OCI-M2 (cell line): ENCODE data around the gene ATXN1.

Experiments used
- DNase-seq: peaks from one replicate; lab custom pipeline; 2025; ENCODE audit not compliant: unreplicated experiment; lab: John Stamatoyannopoulos, UW

ATXN1 gene

DNA sequence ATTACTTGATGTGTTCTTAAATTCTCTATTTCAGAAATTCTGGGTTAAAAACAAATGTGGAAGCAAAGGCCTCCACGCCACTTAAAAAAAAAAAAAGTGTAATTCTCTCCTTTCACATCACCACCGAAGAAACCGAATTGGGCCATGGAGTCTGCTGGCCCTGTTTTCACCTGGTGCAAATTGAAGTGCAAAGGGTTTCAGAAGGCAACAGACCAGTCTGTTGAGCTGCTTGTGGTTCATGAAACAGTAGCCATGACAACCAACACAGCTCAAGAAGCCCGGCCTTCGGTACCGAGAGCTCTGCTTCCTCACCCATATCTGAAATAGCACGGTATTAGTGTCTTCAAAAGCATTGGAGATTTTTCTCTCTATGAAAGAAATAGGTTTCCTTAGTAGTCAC is 459.7 kb downstream of the ATXN1 start:
- DNase-seq: no peak

- DNase-seq: no peak
Observed at GRCh38 chr6:16299861-16300260, 461.4 kb downstream of the ATXN1 start.

DNA sequence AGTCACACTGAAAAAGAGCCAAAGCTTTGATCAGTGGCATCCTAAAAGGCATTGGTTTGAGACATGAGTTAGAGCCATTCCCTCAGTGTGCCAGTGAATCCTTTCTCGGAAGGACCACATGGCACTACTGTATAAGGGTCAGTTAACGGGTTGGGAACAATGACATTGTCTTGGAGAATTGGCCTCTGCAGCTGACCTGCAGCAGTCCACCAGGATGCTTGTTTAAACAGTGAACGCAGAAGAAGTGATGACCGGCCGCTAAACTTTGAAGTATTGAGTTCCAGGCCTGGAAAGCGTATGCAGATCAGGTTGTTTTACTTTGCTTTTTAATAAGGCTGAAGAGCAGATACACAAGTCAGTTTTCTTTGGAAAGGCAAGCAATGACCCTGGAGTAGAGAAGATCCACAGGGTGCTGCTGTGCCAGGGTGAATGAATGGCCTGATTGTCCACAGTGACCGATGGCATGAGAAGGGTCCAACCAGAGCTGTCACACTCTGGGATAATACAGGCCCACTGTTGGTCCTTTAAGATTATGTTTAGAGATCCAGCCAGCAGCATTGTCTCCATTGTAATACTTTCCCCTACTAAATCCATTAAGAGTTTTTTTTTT is 465.1 kb downstream of the ATXN1 start:
- no peak for DNase-seq

DNA sequence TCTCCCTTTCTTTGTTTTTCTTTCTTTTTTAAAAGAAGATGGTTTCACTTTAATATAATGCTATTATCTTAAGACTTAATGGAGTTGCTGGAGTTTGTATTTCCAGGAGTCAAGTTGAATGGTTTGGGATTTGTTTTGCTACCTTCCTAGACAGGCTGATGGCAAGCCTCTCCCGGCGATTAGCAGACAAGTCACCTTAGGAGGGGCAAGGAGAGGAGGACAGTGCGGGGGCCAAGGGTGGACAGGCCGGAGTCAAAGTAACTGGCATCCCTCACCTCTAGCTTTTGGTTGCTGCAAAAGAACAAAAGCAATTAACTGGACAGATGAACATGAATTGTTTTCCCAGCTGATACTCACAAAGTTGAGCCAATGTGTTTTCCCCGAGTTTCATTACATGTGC is 465.8 kb downstream of the ATXN1 start:
- DNase-seq: no peak

DNA sequence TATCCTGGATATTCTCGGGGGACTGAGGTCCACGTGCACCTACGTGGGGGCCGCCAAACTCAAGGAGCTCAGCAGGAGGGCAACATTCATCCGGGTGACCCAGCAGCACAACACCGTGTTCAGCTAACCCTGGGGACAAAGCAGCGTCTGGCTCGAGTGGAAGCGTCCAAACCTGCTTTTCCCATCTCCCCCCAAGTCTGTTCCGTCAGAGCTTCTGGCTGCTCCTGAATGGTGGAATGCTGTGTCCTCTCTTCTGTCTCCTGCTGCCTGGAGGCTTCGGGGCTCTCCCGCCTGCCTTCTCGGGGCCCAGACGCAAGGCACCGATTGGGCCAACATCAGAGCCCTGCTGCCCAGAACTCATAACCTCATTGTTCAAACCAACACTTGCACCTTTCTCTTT is 466.2 kb downstream of the ATXN1 start:
- DNase-seq: no peak

DNA sequence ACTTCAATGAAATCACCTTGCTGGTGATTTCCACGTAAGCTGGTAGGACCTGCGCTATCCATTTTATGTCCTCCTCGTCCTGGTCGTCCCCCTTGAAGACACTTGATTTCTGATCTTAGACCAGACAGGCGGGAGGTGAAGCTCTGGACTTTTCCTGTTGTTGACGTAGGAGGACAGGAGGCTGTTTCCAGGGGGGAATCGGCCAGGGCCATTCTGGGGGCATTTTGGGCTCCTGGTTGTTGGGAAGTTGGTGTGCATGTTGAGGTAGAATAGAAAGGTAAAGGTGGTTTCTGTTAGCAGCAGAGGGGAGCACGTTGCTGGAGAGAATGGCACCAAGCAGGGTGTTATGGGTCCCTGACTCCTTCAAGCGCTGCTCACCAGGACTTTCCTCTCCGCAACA is 466.9 kb downstream of the ATXN1 start:
- no peak for DNase-seq

- no peak for DNase-seq
Observed at GRCh38 chr6:16292942-16293341, 468.3 kb downstream of the ATXN1 start.

GRCh38 chr6:16292432-16292831 is 468.8 kb downstream of the ATXN1 start:
- no peak for DNase-seq

DNA sequence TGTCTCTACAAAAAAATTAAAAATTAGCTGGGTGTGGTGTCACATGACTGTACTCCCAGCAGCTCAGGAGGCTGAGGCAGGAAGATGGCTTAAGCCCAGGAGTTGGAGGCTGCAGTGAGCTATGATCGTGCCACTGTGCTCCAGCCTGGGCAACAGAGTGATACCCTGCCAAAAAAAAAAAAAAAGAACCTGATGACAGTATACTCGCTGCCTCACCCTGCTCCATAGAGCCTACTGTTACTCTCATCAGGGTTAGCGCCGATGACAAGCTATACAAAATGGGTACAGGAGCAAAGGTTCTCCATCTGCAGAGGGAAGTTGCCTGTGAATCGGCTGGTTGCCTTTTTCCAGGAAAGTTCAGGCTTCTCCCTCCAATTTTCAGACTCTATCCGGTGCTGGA is 469.5 kb downstream of the ATXN1 start:
- no peak for DNase-seq

DNA sequence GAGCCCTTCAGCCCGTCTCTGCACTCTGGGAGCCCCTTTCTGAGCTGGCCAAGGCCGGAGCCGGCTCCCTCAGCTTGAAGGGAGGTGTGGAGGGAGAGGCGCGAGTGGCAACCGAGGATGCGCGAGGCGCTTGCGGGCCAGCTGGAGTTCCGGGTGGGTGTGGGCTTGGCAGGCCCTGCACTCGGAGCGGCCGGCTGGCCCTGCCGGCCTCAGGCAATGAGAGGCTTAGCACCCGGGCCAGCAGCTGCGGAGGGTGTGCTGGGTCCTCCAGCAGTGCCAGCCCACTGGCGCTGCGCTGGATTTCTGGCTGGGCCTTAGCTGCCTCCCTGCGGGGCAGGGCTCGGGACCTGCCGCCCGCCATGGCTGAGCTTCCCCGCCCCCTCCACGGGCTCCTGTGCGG is 473.1 kb downstream of the ATXN1 start:
- no peak for DNase-seq

DNA sequence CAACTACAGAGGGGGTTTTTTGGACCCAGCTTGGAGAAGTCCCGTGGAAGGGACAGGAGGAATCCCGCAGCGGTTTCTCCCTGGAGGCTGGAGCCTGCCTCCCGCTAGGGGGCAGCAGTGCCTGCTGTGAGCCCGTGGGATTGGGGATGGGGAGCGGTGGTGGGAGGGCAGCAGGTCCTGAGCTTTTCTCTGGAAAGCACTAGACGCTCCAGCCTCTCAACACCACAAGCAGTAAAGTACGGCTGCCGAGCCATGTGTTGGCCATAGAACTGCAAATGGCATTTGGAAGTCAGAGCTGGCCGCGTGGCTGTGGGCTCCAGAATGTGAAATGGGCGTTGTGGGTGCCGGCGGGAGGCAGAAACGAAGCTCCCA is 475.1 kb downstream of the ATXN1 start:
- no peak for DNase-seq

DNA sequence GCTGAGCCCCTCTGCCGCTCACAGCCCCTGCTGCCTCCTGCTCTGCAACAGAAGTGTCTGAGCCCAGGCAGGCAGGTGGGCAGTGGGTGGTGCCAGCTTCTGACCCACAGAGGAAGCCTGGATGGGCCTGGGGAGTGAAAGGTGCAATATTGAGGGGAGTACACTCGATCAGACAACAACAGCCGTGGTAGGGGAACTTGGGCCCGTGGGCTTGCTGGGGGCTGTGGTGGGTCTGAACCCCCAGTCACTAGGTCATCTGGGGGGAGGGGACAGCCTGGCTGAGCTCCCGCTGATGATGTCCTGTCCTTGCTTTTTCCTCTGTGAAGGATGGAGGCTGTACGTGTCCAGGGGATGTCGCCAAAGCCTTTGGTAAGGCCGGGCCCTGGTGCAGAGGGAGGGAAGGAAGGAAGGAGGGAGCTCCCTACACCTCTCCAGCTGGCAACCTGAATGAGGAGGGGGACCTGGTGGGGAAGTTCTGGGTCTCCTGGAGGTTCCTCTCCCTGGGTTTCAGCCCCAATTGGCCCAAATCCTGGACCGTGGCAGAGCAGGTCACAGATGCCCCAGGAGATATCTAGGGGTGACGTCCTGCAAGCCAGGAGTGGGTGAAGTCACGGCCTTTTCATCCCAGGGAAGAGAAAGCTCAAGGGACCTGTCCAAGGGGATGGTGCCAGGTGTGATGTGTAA is 475.7 kb downstream of the ATXN1 start:
- DNase-seq: no peak

DNA sequence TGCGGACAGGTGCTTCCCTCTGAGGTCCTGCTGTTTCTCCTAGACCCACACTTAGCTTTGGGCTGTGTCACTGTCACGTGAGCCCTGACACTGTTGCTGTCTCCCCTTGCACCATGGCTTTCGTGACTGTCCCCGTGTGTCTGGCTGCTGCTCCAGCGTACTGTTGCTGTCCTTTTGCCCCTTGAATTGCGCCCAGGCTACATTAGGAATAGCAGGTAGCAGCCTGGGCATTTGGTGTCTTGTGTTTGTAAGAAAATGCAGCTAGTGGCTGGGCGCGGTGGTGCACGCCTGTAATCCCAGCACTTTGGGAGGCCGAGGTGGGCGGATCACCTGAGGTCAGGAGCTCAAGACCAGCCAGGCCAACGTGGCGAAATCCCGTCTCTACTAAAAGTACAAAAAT is 476.8 kb downstream of the ATXN1 start:
- DNase-seq: no peak

DNA sequence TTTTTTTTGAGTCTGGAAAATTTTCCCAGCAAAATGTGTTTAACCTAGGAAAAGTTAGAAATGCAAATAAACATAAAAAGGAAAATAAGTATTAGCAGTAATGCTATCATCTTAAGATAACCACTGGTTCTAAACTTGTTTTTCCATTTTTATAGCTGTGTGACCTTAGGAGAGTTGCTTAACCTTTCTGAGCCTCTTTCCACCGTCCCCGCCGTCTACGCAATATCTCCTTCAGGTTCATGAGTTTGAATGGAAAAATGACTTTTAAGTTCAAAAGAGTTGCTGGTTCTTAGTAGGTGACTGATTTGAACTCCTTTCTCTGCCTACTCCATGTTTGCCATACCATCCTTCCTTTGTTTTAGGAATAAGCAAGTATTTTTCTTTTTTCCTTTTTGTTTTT is 478.9 kb downstream of the ATXN1 start:
- DNase-seq: no peak

DNA sequence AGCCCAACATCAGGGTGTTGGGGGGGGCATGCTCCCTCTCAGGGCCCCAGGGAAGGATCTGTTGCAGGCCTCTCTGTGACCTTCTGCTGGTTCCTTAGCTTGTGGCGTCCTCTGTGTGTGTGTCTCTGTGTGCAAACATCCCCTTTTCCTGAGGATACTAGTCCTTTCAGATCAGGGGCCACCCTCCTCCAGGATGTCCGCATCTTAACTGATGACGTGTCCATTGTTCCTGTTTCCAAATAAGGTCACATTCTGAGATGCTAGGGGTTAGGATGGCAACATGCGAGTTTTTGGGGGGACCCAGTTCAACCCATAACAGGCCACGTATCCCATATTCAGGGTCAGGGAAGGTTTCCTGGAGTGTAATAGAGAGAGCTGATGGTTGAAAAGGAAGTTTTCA is 482.0 kb downstream of the ATXN1 start:
- no peak for DNase-seq

- DNase-seq: no peak
Observed at GRCh38 chr6:16278750-16279149, 482.5 kb downstream of the ATXN1 start.

- no peak for DNase-seq
Observed at GRCh38 chr6:16278048-16278724, 483.1 kb downstream of the ATXN1 start.

- DNase-seq: no peak
Observed at GRCh38 chr6:16277101-16277981, 483.9 kb downstream of the ATXN1 start.

DNA sequence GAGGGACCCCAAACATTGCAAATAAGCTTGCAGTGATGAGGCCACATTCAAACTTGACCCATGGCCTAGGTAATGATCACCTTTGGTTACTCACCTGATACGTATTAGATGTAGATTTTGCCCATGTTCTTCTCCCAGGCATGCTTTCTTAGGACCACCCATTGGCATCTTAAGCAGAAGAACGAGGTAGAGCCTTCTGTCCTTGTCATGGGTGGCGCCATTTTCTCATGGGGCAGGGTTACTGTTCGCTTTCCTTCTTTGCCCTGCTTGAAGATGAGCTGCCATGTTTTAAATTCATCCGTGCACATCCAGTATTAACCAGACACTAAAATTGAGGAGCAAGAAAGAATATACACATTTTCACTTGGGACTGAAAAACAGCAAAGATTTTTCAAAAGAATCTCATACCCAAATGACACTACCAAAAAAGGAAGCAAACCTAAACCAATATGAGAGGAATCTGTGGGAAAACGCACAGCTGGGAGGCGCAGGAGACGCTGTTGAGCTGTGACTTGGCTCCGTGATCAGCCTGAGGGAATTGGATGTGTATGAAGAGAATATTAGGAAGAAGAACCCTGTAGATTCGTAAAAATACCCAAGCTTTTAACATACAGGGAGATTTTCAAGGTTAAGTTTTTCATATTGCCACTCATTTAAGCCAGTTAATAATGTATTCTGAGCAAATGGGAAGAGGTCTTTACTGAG is 486.2 kb downstream of the ATXN1 start:
- DNase-seq: no peak

DNA sequence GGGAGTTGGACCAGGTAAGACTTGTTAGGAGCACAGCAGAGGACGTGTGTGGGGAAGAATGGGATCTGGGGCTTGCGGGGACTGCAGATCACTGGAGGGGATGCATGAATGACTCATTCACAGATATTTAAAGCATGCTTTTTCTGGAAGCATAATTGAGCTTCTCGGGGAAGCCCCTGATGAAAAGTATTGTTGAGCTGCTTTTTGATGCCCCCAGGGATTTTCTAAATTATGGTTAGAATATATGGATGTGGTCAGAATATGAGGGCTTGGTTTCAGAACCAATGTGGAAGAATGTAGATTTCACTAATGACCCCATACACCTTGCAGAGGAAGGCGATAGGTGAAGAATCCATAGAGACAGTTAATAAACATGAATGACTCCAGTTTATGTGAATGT is 486.8 kb downstream of the ATXN1 start:
- no peak for DNase-seq

DNA sequence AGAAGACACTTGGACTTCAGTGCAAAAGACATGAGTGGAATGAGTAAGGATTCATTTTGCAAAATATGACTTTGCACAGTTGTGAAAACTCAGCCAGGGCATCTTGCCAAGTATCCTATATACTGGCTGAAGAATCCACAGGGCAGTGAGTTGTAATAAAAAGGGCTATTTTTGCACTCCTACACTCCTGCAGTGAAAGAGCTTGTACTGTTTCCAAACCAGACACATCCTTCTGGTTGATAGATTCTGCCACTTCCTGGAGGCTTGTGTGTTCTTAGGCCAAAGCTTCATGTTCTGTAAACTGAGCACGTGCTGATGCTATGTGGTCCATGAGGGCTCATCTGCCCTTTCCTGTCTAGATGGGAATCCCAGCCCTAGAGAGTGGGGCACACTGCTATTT is 488.0 kb downstream of the ATXN1 start:
- DNase-seq: no peak
